H9 (cell line): ENCODE data around the gene DENND1A. TPM values are rescaled to one million over a fixed set of nuclear protein-coding genes. Genes with fewer than 3 reads are reported as not detected.

Source experiments
- DNase-seq: peaks from one replicate; pipeline ENCODE4 v3.0.0-alpha.2; 2017
- H2AFZ ChIP-seq: one replicate; pipeline ENCODE4 v1.6.1; 2013; ENCODE audit warnings: mild to moderate bottlenecking, low read length, control low read depth, moderate library complexity
- H2AK5ac ChIP-seq: 2 replicates; pipeline ENCODE4 v1.6.1; 2013; ENCODE audit warnings: low read length, control low read depth, mixed read lengths; ENCODE audit not compliant: insufficient read length
- H2BK120ac ChIP-seq: one replicate; pipeline ENCODE4 v1.6.1; 2013; ENCODE audit warnings: low read depth, mild to moderate bottlenecking, low read length, control low read depth, inconsistent platforms; ENCODE audit not compliant: poor library complexity, severe bottlenecking
- H2BK12ac ChIP-seq: 2 replicates; pipeline ENCODE4 v1.6.1; 2013; ENCODE audit warnings: low read length, control low read depth, mixed read lengths, low read depth; ENCODE audit not compliant: insufficient read length
- H2BK15ac ChIP-seq: 2 replicates; pipeline ENCODE4 v1.6.1; 2013; ENCODE audit warnings: low read depth, low read length, control low read depth
- H2BK20ac ChIP-seq: one replicate; pipeline ENCODE4 v1.6.1; 2013; ENCODE audit warnings: low read depth, mild to moderate bottlenecking, low read length, control low read depth, inconsistent platforms; ENCODE audit not compliant: poor library complexity, severe bottlenecking
- H2BK5ac ChIP-seq: 2 replicates; pipeline ENCODE4 v1.6.1; 2013; ENCODE audit warnings: low read length, control low read depth, mixed read lengths; ENCODE audit not compliant: insufficient read length
- H3K14ac ChIP-seq: 2 replicates; pipeline ENCODE4 v1.6.1; 2013; ENCODE audit warnings: low read length, control low read depth; ENCODE audit not compliant: insufficient read depth
- H3K18ac ChIP-seq: 2 replicates; pipeline ENCODE4 v1.6.1; 2013; ENCODE audit warnings: low read depth, mild to moderate bottlenecking, mixed read lengths, low read length, control low read depth; ENCODE audit not compliant: insufficient read length
- H3K23ac ChIP-seq: 2 replicates; pipeline ENCODE4 v1.6.1; 2013; ENCODE audit warnings: low read length, control low read depth, mixed read lengths, low read depth; ENCODE audit not compliant: insufficient read length
- H3K23me2 ChIP-seq: 2 replicates; pipeline ENCODE4 v1.6.1; 2013; ENCODE audit warnings: low read depth, mild to moderate bottlenecking, mixed read lengths, low read length, control low read depth; ENCODE audit not compliant: insufficient read length, poor library complexity, severe bottlenecking
- H3K27ac ChIP-seq: 2 replicates; pipeline ENCODE4 v1.5.1; 2013; ENCODE audit warnings: low read length, control low read depth, mixed read lengths, low read depth; ENCODE audit not compliant: insufficient read length
- H3K27me3 ChIP-seq: 2 replicates; pipeline ENCODE4 v1.6.1; 2013; ENCODE audit warnings: low read length, control low read depth, inconsistent platforms; ENCODE audit not compliant: insufficient read depth
- H3K4ac ChIP-seq: 2 replicates; pipeline ENCODE4 v1.6.1; 2013; ENCODE audit warnings: low read depth, mild to moderate bottlenecking, control low read depth, inconsistent platforms, low read length, moderate library complexity
- H3K4me1 ChIP-seq: 2 replicates; pipeline ENCODE4 v1.6.1; 2013; ENCODE audit warnings: low read length, control low read depth, inconsistent platforms; ENCODE audit not compliant: insufficient read depth
- H3K4me2 ChIP-seq: 2 replicates; pipeline ENCODE4 v1.6.1; 2013; ENCODE audit warnings: low read length, control low read depth, mixed read lengths; ENCODE audit not compliant: insufficient read length, insufficient read depth
- H3K56ac ChIP-seq: 2 replicates; pipeline ENCODE4 v1.6.1; 2013; ENCODE audit warnings: low read depth, mild to moderate bottlenecking, mixed read lengths, low read length, control low read depth; ENCODE audit not compliant: insufficient read length
- H3K79me1 ChIP-seq: 2 replicates; pipeline ENCODE4 v1.6.1; 2013; ENCODE audit warnings: low read depth, mild to moderate bottlenecking, moderate library complexity, low read length, control low read depth, inconsistent platforms; ENCODE audit not compliant: insufficient read depth, poor library complexity, severe bottlenecking
- H3K79me2 ChIP-seq: 2 replicates; pipeline ENCODE4 v1.6.1; 2013; ENCODE audit warnings: low read length, control low read depth, inconsistent platforms; ENCODE audit not compliant: insufficient read depth
- H3K9ac ChIP-seq: 2 replicates; pipeline ENCODE4 v1.6.1; 2013; ENCODE audit warnings: low read length, control low read depth, mixed read lengths; ENCODE audit not compliant: insufficient read length; ENCODE audit errors: extremely low read depth
- H3K9me3 ChIP-seq: one replicate; pipeline ENCODE4 v1.6.1; 2013; ENCODE audit warnings: low read depth, low read length, inconsistent platforms; ENCODE audit not compliant: control insufficient read depth
- H3T11ph ChIP-seq: one replicate; pipeline ENCODE4 v1.6.1; 2013; ENCODE audit warnings: mild to moderate bottlenecking, low read length, control low read depth, inconsistent platforms
- H4K20me1 ChIP-seq: one replicate; pipeline ENCODE4 v1.6.1; 2013; ENCODE audit not compliant: control insufficient read depth, insufficient read length, insufficient read depth
- H4K5ac ChIP-seq: 2 replicates; pipeline ENCODE4 v1.6.1; 2013; ENCODE audit warnings: low read depth, mild to moderate bottlenecking, mixed read lengths, low read length, control low read depth; ENCODE audit not compliant: insufficient read length
- H4K8ac ChIP-seq: replicated peaks from 2 replicates; pipeline ENCODE4 v1.6.1; 2013; ENCODE audit warnings: low read length, control low read depth, mixed read lengths, low read depth; ENCODE audit not compliant: insufficient read length
- H4K91ac ChIP-seq: 2 replicates; pipeline ENCODE4 v1.6.1; 2013; ENCODE audit warnings: low read depth, mild to moderate bottlenecking, moderate library complexity, mixed read lengths, low read length, control low read depth; ENCODE audit not compliant: insufficient read length
- H3K27ac Mint-ChIP-seq, 3 experiments: 2 replicates in 2 of 3; 3 replicates in 1 of 3; pipeline ENCODE4 v1.8.0; 2020 to 2021; ENCODE audit warnings: mixed read lengths in 3 of 3, mild to moderate bottlenecking in 1 of 3, moderate library complexity in 1 of 3
- H3K27me3 Mint-ChIP-seq: 2 replicates; pipeline ENCODE4 v1.8.0; 2021; ENCODE audit warnings: low read depth, mild to moderate bottlenecking, moderate library complexity, mixed read lengths
- H3K36me3 Mint-ChIP-seq, 3 experiments: 2 replicates in 2 of 3; 3 replicates in 1 of 3; pipeline ENCODE4 v1.8.0; 2020 to 2021; ENCODE audit warnings: low read depth in 3 of 3, mixed read lengths in 3 of 3; ENCODE audit not compliant: insufficient read depth in 1 of 3
- H3K4me1 Mint-ChIP-seq, 2 experiments: 2 replicates each; pipeline ENCODE4 v1.8.0; 2020; ENCODE audit warnings: mixed read lengths in 2 of 2
- H3K4me3 Mint-ChIP-seq, 2 experiments: 2 replicates in 1 of 2; 3 replicates in 1 of 2; pipeline ENCODE4 v1.8.0; 2020 to 2021; ENCODE audit warnings: mild to moderate bottlenecking in 2 of 2, mixed read lengths in 2 of 2, moderate library complexity in 1 of 2
- H3K9me3 Mint-ChIP-seq, 2 experiments: 2 replicates in 1 of 2; 3 replicates in 1 of 2; pipeline ENCODE4 v1.8.0; 2020; ENCODE audit warnings: mild to moderate bottlenecking in 2 of 2, mixed read lengths in 2 of 2, moderate library complexity in 1 of 2
- CTCF ChIP-seq: fragments of 200-600 bp; sonication (generic); conservative IDR thresholded peaks from 3 replicates; pipeline ENCODE4 v1.8.0; 2021; ENCODE audit warnings: antibody characterized with exemption, mild to moderate bottlenecking
- WGBS: extraction: QIAGEN DNeasy Blood & Tissue Kit; methylation state at CpG from one replicate; pipeline ENCODE4 v1.1.7; 2013; ENCODE audit warnings: missing lambda C conversion rate, low lambda C conversion rate, mixed read lengths; ENCODE audit not compliant: insufficient read length; ENCODE audit errors: extremely low coverage; 5-methylcytosine and 5-hydroxymethylcytosine counted together
- total RNA-seq: library from RNA; stranded (reverse); gene quantifications from 2 replicates; pipeline ENCODE4 v1.2.1, GENCODE V29; 2021

Gene DENND1A
- total RNA-seq, 1 experiment from 2014 or later: 20.4 TPM

GRCh38 chr9:123718188-123718587 lies 211.7 kb downstream of the DENND1A start:
- no peaks in the 10 kb centered on the region; the same call in 1 of the 2 replicates for H3K27me3 ChIP-seq
- no peak overlapping the region for H4K8ac ChIP-seq
- Mint-ChIP-seq H3K27me3 (no peaks in the 10 kb centered on the region), H3K36me3 (peaks cover 24 to 33% (median 25%) of the 10 kb centered on the region in 3 experiments), H3K4me1 (no peaks in the 10 kb centered on the region), H3K9me3 (peaks cover 23 to 31% of the 10 kb centered on the region in 2 experiments), H3K4me3 (no peak overlapping the region), H3K27ac (no peak overlapping the region)
- no peak overlapping the region for H3K14ac ChIP-seq
- no peak overlapping the region for H3K23ac ChIP-seq
- no peak overlapping the region for H3T11ph ChIP-seq
- no peak overlapping the region for H2BK120ac ChIP-seq
- no peak overlapping the region for H3K27ac ChIP-seq
- no peak overlapping the region for H4K91ac ChIP-seq
- H3K56ac ChIP-seq: no peak overlapping the region
- no peak overlapping the region for H3K18ac ChIP-seq
- H2AK5ac ChIP-seq: no peak overlapping the region
- no peaks in the 10 kb centered on the region for H4K20me1 ChIP-seq
- H3K79me1 ChIP-seq: no peaks in the 10 kb centered on the region
- no peak overlapping the region for H3K9ac ChIP-seq
- no peak for DNase-seq
- no peak overlapping the region for H4K5ac ChIP-seq
- H3K9me3 ChIP-seq: peaks cover 20% of the 10 kb centered on the region
- H2BK20ac ChIP-seq: no peak overlapping the region
- H2BK15ac ChIP-seq: no peak overlapping the region
- H2BK12ac ChIP-seq: no peak overlapping the region
- H3K4ac ChIP-seq: no peak overlapping the region
- H3K79me2 ChIP-seq: peaks cover 3% of the 10 kb centered on the region; the same call in 1 of the 2 replicates
- H3K4me2 ChIP-seq: no peak overlapping the region
- H3K4me1 ChIP-seq: no peaks in the 10 kb centered on the region
- H2AFZ ChIP-seq: no peak overlapping the region
- WGBS: no CpG with 5 or more reads among the region's 1 CpG
- no peak overlapping the region for H2BK5ac ChIP-seq
- no peak for TF ChIP-seq CTCF
- no peaks in the 10 kb centered on the region for H3K23me2 ChIP-seq
